ENCODE results near the gene CKAP5.

DNA sequence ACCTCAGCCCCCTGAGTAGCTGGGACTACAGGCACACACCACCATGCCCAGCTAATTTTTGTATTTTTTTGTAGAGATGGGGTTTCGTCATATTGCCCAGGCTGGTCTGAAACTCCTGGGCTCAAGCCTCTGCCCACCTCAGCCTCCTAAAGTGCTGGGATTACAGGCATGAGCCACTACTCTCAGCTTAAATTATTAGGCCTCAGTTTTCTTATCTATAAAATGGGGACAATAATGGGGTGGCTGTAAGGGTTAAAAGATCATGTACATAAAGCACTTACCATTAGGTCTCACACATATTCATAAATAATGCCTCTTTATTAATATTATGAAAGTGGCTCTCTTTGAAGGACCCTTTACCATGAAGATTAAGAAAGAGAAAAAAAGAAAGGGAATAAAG lies 31.5 kb upstream of the CKAP5 start:
- TF ChIP-seq, protein P1, sequence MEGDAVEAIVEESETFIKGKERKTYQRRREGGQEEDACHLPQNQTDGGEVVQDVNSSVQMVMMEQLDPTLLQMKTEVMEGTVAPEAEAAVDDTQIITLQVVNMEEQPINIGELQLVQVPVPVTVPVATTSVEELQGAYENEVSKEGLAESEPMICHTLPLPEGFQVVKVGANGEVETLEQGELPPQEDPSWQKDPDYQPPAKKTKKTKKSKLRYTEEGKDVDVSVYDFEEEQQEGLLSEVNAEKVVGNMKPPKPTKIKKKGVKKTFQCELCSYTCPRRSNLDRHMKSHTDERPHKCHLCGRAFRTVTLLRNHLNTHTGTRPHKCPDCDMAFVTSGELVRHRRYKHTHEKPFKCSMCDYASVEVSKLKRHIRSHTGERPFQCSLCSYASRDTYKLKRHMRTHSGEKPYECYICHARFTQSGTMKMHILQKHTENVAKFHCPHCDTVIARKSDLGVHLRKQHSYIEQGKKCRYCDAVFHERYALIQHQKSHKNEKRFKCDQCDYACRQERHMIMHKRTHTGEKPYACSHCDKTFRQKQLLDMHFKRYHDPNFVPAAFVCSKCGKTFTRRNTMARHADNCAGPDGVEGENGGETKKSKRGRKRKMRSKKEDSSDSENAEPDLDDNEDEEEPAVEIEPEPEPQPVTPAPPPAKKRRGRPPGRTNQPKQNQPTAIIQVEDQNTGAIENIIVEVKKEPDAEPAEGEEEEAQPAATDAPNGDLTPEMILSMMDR (IDR thresholded peaks at IDR 0.05; ENCODE audit: low read depth, low read length, poor library complexity, severe bottlenecking): no peak
- TF ChIP-seq EZH2phosphoT487 (IDR thresholded peaks at IDR 0.05; ENCODE audit: borderline replicate concordance, low read length): no peak

Measured in DOHH2 (cell line).